ENCODE results near the gene INCA1.

DNA sequence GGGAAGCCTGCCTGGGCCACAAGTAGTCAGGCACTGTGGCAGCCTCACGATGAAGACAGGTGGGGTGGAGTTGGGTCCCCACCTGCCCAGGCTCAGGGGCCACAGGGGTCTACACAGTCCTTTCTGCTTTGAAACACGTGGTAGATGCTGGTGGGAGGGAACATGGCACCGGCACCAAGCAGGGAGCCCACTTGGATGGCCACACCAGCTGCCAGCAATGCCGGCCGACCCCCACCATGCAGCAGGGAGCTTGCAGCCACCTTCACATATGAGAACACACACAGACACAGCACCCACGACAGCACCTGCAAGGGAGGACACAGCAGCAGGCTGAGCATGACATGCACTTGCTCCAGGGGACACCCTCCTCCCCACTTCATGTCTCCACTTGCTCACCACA lies 35.5 kb upstream of the INCA1 start:
- TF ChIP-seq, protein P1, sequence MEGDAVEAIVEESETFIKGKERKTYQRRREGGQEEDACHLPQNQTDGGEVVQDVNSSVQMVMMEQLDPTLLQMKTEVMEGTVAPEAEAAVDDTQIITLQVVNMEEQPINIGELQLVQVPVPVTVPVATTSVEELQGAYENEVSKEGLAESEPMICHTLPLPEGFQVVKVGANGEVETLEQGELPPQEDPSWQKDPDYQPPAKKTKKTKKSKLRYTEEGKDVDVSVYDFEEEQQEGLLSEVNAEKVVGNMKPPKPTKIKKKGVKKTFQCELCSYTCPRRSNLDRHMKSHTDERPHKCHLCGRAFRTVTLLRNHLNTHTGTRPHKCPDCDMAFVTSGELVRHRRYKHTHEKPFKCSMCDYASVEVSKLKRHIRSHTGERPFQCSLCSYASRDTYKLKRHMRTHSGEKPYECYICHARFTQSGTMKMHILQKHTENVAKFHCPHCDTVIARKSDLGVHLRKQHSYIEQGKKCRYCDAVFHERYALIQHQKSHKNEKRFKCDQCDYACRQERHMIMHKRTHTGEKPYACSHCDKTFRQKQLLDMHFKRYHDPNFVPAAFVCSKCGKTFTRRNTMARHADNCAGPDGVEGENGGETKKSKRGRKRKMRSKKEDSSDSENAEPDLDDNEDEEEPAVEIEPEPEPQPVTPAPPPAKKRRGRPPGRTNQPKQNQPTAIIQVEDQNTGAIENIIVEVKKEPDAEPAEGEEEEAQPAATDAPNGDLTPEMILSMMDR (IDR thresholded peaks at IDR 0.05; ENCODE audit: borderline replicate concordance, extremely low read depth, low read length, poor library complexity, severe bottlenecking), result no peak
- TF ChIP-seq EZH2 (IDR thresholded peaks at IDR 0.05; ENCODE audit: borderline replicate concordance, low read depth, low read length, severe bottlenecking), result no peak

Measured in DND-41 (cell line).